K562 (cell line): Measurements from ENCODE around the gene DPP8. TPM values are rescaled to one million over a fixed set of nuclear protein-coding genes. Genes with fewer than 3 reads are reported as not detected.

Source experiments
- ATF3 ChIP-seq, 2 experiments: fragments of 450-650 bp in 1 of 2; sonication (generic) in 1 of 2; formaldehyde crosslinking in 1 of 2; IDR thresholded peaks in 1 of 2; conservative IDR thresholded peaks in 1 of 2; 2 replicates each; pipeline versions ENCODE4 v1.6.1 to v1.8.1; 2016 to 2023; ENCODE audit warnings: mild to moderate bottlenecking in 2 of 2, moderate library complexity in 2 of 2, inconsistent platforms in 1 of 2, missing genetic modification reagents in 1 of 2
- BMI1 ChIP-seq: fragments of 150-350 bp; IDR thresholded peaks from 2 replicates; pipeline ENCODE4 v1.6.1; 2014; ENCODE audit warnings: low read length
- CHD4 ChIP-seq: fragments of 200-600 bp; sonication (generic); IDR thresholded peaks from 3 replicates; pipeline ENCODE4 v1.6.1; 2012; ENCODE audit warnings: low read depth, mild to moderate bottlenecking, mixed read lengths, low read length, inconsistent platforms; ENCODE audit not compliant: insufficient read depth, insufficient replicate concordance, poor library complexity, severe bottlenecking
- CTCFL ChIP-seq: IDR thresholded peaks from 2 replicates; pipeline ENCODE4 v1.6.1; 2011; ENCODE audit warnings: borderline replicate concordance, low read depth, mild to moderate bottlenecking, moderate library complexity, low read length; ENCODE audit not compliant: insufficient read depth, poor library complexity, severe bottlenecking
- ID3 ChIP-seq, 2 experiments: fragments of 250-450 bp in 1 of 2; fragments of 450-650 bp in 1 of 2; sonication (Bioruptor Pico) in 1 of 2; IDR thresholded peaks; 2 replicates each; pipeline versions ENCODE4 v1.6.1 to v1.8.0; 2016 to 2021; ENCODE audit warnings: mild to moderate bottlenecking in 2 of 2, moderate library complexity in 2 of 2, missing compliant biosample characterization in 1 of 2, missing genetic modification characterization in 1 of 2
- L3MBTL2 ChIP-seq: fragments of 450-650 bp; IDR thresholded peaks from 2 replicates; pipeline ENCODE4 v1.6.1; 2016; ENCODE audit warnings: mild to moderate bottlenecking, moderate library complexity
- MAZ ChIP-seq, 2 experiments: fragments of 450-650 bp in 1 of 2; sonication (generic) in 1 of 2; formaldehyde crosslinking; IDR thresholded peaks in 1 of 2; conservative IDR thresholded peaks in 1 of 2; 2 replicates each; pipeline versions ENCODE4 v1.4.0 to v1.5.0; 2020; ENCODE audit warnings: mild to moderate bottlenecking in 1 of 2, missing genetic modification reagents in 1 of 2
- MTA2 ChIP-seq: fragments of 450-650 bp; IDR thresholded peaks from 2 replicates; pipeline ENCODE4 v1.6.1; 2016; ENCODE audit warnings: low read depth
- SMAD3 ChIP-seq: fragments of 450-650 bp; formaldehyde crosslinking; conservative IDR thresholded peaks from 2 replicates; pipeline ENCODE4 v1.4.0; 2020; ENCODE audit warnings: mild to moderate bottlenecking
- STAG1 ChIP-seq: sonication (generic); formaldehyde crosslinking; IDR thresholded peaks from 2 replicates; pipeline ENCODE4 v1.5.0; 2020; ENCODE audit warnings: missing genetic modification reagents, borderline replicate concordance
- TEAD1 ChIP-seq, 2 experiments: fragments of 450-650 bp in 1 of 2; sonication (generic) in 1 of 2; formaldehyde crosslinking; IDR thresholded peaks; 2 replicates each; pipeline versions ENCODE4 v1.4.0 to v1.8.0; 2020 to 2022; ENCODE audit warnings: mild to moderate bottlenecking in 2 of 2, missing genetic modification reagents in 1 of 2
- TRIM28 ChIP-seq: fragments of 450-650 bp; IDR thresholded peaks from 2 replicates; pipeline ENCODE4 v1.6.1; 2017
- polyA plus RNA-seq, 8 experiments: library from polyadenylated mRNA; depleted of rRNA in 4 of 8; stranded (reverse) in 5 of 8; unstranded in 3 of 8; fragments of >200 nt; fragmentation: Nextera tagmentation in 2 of 8; fragmentation: Illumina TruSeq in 1 of 8; extraction: Ambion mirVana in 2 of 8; extraction: Trizol in 1 of 8; gene quantifications; 2 replicates each; pipeline versions ENCODE4 v1.2.1 to v1.2.3, GENCODE V29; 2011 to 2014; ENCODE audit warnings: inconsistent platforms in 1 of 8, missing spikeins in 1 of 8
- total RNA-seq, 7 experiments: library from RNA; depleted of rRNA in 6 of 7; stranded (reverse); fragments of >200 nt in 6 of 7; fragmentation: Illumina TruSeq in 2 of 7; extraction: Trizol in 2 of 7; gene quantifications; 2 replicates each; pipeline versions ENCODE4 v1.2.1 to v1.2.3, GENCODE V29; 2011 to 2021; ENCODE audit warnings: low replicate concordance in 1 of 7
- TF ChIP-seq, protein P1 (sequence below): fragments of 200-800 bp; sonication (Bioruptor generic); IDR thresholded peaks from 2 replicates; pipeline ENCODE4 v1.6.1; 2017; ENCODE audit warnings: missing genetic modification characterization, missing compliant biosample characterization
- TF ChIP-seq, protein P2 (sequence below): fragments of 250-450 bp; sonication (Bioruptor Pico); IDR thresholded peaks from 2 replicates; pipeline ENCODE4 v1.4.0; 2020; ENCODE audit warnings: mild to moderate bottlenecking, moderate library complexity

Gene DPP8
- total and polyA plus RNA-seq, 9 of the 15 experiments (the other 6 are each of a cell fraction or from before 2014, with no cell fraction given): 5.5 to 36.7 (median 20.7) TPM

GRCh38 chr15:65400760-65401610, 116.5 kb downstream of the DPP8 start (continued):
- TF ChIP-seq ATF3 (IDR thresholded peaks at IDR 0.05) (no peak), ATF3 (CRISPR knock-in tag; conservative IDR thresholded peaks at IDR 0.05) (no peak), MAZ (CRISPR knock-in tag; conservative IDR thresholded peaks at IDR 0.05 in 1 of 2, IDR thresholded peaks at IDR 0.05 in 1 of 2) (peak in 1 of 2 experiments; percentile 63; a peak in 1 of 4 replicates), BMI1 (0 out of 2 replicates have a peak, but pooled peaks have one; percentile 28), L3MBTL2 (no peak), CTCFL (peak; percentile 46), CHD4 (no peak), TRIM28 (no peak), TEAD1 (CRISPR knock-in tag; IDR thresholded peaks at IDR 0.05) (peak in 1 of 2 experiments; percentile 62; a peak in 1 of 4 replicates), ID3 (CRISPR knock-in tag; IDR thresholded peaks at IDR 0.05) (no peak), ID3 (tag; IDR thresholded peaks at IDR 0.05) (0 out of 2 replicates have a peak, but pooled peaks have one; percentile 23), MTA2 (no peak), STAG1 (CRISPR knock-in tag) (peak; percentile 62; the same call in 1 of the 2 replicates), SMAD3 (no peak)
- TF ChIP-seq, protein P1, sequence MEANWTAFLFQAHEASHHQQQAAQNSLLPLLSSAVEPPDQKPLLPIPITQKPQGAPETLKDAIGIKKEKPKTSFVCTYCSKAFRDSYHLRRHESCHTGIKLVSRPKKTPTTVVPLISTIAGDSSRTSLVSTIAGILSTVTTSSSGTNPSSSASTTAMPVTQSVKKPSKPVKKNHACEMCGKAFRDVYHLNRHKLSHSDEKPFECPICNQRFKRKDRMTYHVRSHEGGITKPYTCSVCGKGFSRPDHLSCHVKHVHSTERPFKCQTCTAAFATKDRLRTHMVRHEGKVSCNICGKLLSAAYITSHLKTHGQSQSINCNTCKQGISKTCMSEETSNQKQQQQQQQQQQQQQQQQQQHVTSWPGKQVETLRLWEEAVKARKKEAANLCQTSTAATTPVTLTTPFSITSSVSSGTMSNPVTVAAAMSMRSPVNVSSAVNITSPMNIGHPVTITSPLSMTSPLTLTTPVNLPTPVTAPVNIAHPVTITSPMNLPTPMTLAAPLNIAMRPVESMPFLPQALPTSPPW (CRISPR knock-in tag): 0 out of 2 replicates have a peak, but pooled peaks have one; percentile 22
- TF ChIP-seq, protein P2, sequence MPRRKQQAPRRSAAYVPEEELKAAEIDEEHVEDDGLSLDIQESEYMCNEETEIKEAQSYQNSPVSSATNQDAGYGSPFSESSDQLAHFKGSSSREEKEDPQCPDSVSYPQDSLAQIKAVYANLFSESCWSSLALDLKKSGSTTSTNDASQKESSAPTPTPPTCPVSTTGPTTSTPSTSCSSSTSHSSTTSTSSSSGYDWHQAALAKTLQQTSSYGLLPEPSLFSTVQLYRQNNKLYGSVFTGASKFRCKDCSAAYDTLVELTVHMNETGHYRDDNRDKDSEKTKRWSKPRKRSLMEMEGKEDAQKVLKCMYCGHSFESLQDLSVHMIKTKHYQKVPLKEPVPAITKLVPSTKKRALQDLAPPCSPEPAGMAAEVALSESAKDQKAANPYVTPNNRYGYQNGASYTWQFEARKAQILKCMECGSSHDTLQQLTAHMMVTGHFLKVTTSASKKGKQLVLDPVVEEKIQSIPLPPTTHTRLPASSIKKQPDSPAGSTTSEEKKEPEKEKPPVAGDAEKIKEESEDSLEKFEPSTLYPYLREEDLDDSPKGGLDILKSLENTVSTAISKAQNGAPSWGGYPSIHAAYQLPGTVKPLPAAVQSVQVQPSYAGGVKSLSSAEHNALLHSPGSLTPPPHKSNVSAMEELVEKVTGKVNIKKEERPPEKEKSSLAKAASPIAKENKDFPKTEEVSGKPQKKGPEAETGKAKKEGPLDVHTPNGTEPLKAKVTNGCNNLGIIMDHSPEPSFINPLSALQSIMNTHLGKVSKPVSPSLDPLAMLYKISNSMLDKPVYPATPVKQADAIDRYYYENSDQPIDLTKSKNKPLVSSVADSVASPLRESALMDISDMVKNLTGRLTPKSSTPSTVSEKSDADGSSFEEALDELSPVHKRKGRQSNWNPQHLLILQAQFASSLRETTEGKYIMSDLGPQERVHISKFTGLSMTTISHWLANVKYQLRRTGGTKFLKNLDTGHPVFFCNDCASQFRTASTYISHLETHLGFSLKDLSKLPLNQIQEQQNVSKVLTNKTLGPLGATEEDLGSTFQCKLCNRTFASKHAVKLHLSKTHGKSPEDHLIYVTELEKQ (CRISPR knock-in tag): no peak
